ENCODE results near the gene PROKR1. TPM values are rescaled to one million over a fixed set of nuclear protein-coding genes. Genes with fewer than 3 reads are reported as not detected.

Gene PROKR1
- total and polyA plus RNA-seq, 10 donors: 0.02 to 0.09 (median 0.03) TPM; not detected in 7

- H3K36me3 ChIP-seq: no peaks in the 10 kb centered on the region
- DNase-seq: no peak
- WGBS, 5 donors: 87 to 97% (median 95%) methylated on average over 3 of the region's 3 CpGs
- H3K4me1 ChIP-seq: no peaks in the 10 kb centered on the region
- peaks cover 0 to 33% (median 21%) of the 10 kb centered on the region in 8 donors for H3K9me3 ChIP-seq
- TF ChIP-seq POLR2A (IDR thresholded peaks at IDR 0.05) (no peak), POLR2AphosphoS5 (IDR thresholded peaks at IDR 0.05) (no peak), CTCF (IDR thresholded peaks at IDR 0.05 in 8 of 11, conservative IDR thresholded peaks at IDR 0.05 in 3 of 11) (no peak)
- intact Hi-C loops (cut with DNase I; ENCODE audit: low total_unique reads): no loop called here
- H3K27me3 ChIP-seq (replicated peaks in 1 of 7): no peaks in the 10 kb centered on the region
- no peak overlapping the region for H3K27ac ChIP-seq
- H3K4me3 ChIP-seq: no peak overlapping the region
These were observed 15.8 kb upstream of the PROKR1 start for GRCh38 chr2:68627615-68628014.

GRCh38 chr2:68632021-68632420, 11.4 kb upstream of the PROKR1 start:
- H3K9me3 ChIP-seq: peaks cover 0 to 16% (median 10%) of the 10 kb centered on the region in 8 donors
- no peak for DNase-seq
- H3K27ac ChIP-seq: no peak overlapping the region
- peaks cover 0 to 6% (median 0%) of the 10 kb centered on the region in 7 donors for H3K27me3 ChIP-seq (replicated peaks in 1 of 7)
- no peak overlapping the region for H3K4me3 ChIP-seq
- no peak for TF ChIP-seq CTCF (IDR thresholded peaks at IDR 0.05 in 8 of 11, conservative IDR thresholded peaks at IDR 0.05 in 3 of 11)
- no peaks in the 10 kb centered on the region for H3K36me3 ChIP-seq
- 61 to 70% (median 67%) methylated on average over 3 of the region's 3 CpGs for WGBS, 5 donors
- intact Hi-C loops (cut with DNase I; ENCODE audit: low total_unique reads): no loop called here
- no peaks in the 10 kb centered on the region for H3K4me1 ChIP-seq

- Histone ChIP-seq H3K4me3 (no peak overlapping the region), H3K27ac (no peak overlapping the region), H3K27me3 (replicated peaks in 1 of 7) (peaks cover 0 to 23% (median 6%) of the 10 kb centered on the region in 7 donors), H3K9me3 (peaks cover 0 to 17% (median 0%) of the 10 kb centered on the region in 8 donors), H3K4me1 (no peaks in the 10 kb centered on the region), H3K36me3 (no peaks in the 10 kb centered on the region)
- DNase-seq: no peak
- WGBS, 5 donors: 43 to 62% (median 55%) methylated on average over 3 of the region's 3 CpGs
- intact Hi-C loops (cut with DNase I; ENCODE audit: low total_unique reads): no loop called here
- TF ChIP-seq CTCF (IDR thresholded peaks at IDR 0.05 in 8 of 11, conservative IDR thresholded peaks at IDR 0.05 in 3 of 11) (no peak), POLR2A (IDR thresholded peaks at IDR 0.05) (no peak), POLR2AphosphoS5 (IDR thresholded peaks at IDR 0.05) (no peak)
These were observed 6.3 kb upstream of the PROKR1 start for GRCh38 chr2:68637047-68637446.

GRCh38 chr2:68643874-68644485, 601 bp downstream of the PROKR1 start:
- Histone ChIP-seq H3K4me3 (peak overlapping the region; percentile 30 to 71 (median 38)), H3K4me1 (peaks cover 8 to 18% (median 14%) of the 10 kb centered on the region in 6 donors), H3K9me3 (peaks cover 0 to 12% (median 0%) of the 10 kb centered on the region in 8 donors), H3K27ac (no peak overlapping the region), H3K36me3 (no peaks in the 10 kb centered on the region), H3K27me3 (replicated peaks in 1 of 7) (peaks cover 0 to 86% (median 53%) of the 10 kb centered on the region in 7 donors)
- 17 to 28% (median 21%) methylated on average over 15 to 17 of the region's 17 CpGs for WGBS, 5 donors
- TF ChIP-seq POLR2AphosphoS5 (IDR thresholded peaks at IDR 0.05) (no peak), POLR2A (IDR thresholded peaks at IDR 0.05) (no peak), CTCF (IDR thresholded peaks at IDR 0.05 in 8 of 11, conservative IDR thresholded peaks at IDR 0.05 in 3 of 11) (no peak)
- intact Hi-C loops (cut with DNase I; ENCODE audit: low total_unique reads): no loop called here
- no peak for DNase-seq

All from spleen (tissue), 11 donors.